HTERT RPE-1 (cell line): ENCODE results near the gene TRAK2.
"Not testable (repeated sequence)": the region's sequence is repeated elsewhere in the genome, so short reads cannot be mapped to it uniquely, and the experiment has no call there.

Experiments
- in situ Hi-C: fragments of 300-500 bp; cut with MboI; formaldehyde crosslinking; loops from 4 replicates; pipeline ENCODE4 v1.14.3; 2020; ENCODE audit warnings: low sequenced_read_pairs

Gene TRAK2, protein sequence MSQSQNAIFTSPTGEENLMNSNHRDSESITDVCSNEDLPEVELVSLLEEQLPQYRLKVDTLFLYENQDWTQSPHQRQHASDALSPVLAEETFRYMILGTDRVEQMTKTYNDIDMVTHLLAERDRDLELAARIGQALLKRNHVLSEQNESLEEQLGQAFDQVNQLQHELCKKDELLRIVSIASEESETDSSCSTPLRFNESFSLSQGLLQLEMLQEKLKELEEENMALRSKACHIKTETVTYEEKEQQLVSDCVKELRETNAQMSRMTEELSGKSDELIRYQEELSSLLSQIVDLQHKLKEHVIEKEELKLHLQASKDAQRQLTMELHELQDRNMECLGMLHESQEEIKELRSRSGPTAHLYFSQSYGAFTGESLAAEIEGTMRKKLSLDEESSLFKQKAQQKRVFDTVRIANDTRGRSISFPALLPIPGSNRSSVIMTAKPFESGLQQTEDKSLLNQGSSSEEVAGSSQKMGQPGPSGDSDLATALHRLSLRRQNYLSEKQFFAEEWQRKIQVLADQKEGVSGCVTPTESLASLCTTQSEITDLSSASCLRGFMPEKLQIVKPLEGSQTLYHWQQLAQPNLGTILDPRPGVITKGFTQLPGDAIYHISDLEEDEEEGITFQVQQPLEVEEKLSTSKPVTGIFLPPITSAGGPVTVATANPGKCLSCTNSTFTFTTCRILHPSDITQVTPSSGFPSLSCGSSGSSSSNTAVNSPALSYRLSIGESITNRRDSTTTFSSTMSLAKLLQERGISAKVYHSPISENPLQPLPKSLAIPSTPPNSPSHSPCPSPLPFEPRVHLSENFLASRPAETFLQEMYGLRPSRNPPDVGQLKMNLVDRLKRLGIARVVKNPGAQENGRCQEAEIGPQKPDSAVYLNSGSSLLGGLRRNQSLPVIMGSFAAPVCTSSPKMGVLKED

DNA sequence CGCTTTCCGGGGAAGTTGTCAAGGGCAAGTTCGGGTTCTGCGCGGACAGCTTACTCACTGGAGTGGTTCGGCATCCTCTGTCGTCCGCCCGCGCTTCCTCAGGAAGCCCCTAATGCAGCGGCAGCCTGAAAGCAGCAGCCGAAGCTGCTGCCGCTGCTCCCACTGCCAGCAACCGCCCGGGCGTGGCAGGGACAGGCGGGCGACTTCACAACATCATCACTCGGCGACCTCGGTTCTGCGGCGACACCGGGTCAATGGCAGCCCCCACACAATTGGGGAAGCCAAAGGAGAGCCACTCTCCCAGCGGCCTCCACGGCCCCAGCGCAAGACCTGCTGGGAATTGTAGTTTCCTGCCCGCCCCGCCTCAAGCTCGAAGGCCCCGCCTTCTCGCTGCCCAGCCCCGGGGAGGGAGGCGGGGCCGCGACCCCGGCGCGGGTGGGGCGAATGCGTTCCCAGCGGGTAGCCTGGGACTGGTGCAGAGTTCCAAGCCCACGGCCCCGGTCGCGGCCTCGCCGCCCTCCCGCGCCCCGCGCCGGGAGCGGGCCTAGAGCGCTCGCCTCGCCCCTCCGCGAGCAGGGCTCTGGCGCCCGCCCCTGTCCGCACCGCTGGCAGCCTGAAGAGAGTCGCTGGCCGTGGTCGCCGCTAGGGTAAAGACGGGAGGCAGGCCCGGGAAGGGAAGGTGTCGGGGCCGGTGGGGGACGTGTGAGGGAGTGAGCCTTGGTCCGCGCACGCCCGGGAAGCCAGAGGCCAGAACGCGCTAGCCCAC, at the start of gene TRAK2, which contains the start of gene STRADB:
Gene TRAK2 (minus strand): TSS at position 167 of the 766 bp plus-strand sequence. CDS start 30,951 bp downstream, outside the sequence.
Gene STRADB (plus strand): TSS at position 449 of the 766 bp plus-strand sequence. CDS start 3,101 bp downstream, outside the sequence.
- in situ Hi-C loops: no loop called here

DNA sequence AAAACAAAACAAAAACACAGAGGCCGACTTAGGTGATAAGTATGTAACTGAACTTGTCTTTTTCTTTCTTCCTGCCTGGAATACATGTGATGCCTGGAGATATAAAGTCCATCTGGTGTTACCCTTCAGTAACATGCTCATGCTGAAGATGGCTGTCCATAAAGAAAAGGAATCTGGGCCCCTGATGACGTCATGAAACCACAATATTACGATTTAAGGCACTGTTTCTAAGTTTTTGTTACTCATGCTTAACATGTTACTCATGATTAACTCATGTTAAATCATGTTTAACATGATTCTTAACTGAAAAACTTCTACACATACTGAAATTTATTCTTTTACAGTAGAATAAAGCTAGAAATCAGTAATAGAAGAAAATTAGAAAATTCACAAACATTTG, 49.3 kb upstream of the TRAK2 start:
- in situ Hi-C loops: no loop called here

DNA sequence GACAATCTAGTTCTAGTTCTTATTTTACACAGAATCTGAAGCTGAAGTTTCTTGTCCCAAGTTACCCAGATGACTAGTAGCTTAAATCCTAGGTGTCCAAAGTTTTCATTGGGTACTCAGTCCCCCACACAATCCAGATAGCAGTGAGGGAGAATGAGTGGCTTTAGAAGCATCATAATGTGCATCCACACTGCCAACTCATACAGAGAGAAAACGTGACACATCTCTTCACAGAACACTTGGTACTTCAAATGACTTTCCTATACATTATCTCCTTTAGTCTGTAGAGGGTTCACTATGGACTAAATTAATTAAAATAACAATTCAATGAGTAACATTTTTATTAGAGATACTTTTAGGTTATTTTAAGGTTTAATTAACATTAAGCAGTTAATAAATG, 45.5 kb upstream of the TRAK2 start:
- in situ Hi-C loops: no loop called here

DNA sequence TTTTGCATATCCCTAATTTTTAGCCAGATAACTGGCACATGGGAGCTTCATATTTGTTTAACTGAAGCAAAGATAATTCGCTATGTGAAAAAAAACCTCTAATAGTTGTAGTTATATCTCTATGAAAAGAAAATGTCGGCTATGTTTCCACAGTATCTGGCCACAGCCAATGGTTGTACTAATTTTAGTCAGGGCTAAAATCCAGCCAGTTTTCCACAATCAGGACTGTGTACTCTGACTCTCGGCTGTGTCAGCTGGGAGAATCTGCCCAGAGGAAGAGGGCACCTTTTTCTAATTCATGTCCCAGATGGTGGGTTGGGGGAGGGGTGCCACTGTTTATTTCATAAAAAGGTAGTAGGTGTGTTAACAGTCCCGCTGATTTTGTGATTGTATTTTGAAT, 39.0 kb upstream of the TRAK2 start:
- in situ Hi-C loops: no loop called here

DNA sequence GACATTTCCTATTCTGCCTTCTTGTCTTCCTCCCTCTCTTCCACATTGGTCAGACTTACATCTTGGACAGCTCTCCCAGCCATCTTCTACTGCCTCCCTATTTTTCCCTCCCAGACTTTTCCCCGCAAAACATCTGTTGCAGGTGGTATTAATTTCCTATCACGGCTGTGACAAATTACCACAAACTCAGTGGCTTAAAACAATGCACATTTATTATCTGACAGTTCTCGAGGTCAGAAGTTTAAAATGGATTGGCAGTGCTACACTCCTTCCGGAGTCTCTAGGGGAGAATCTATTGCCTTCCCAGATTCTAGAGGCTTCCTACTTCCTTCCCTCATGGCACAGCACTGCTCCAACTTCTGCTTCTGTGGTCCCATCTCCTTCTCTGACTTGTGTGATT, 33.5 kb upstream of the TRAK2 start:
- in situ Hi-C loops: no loop called here

DNA sequence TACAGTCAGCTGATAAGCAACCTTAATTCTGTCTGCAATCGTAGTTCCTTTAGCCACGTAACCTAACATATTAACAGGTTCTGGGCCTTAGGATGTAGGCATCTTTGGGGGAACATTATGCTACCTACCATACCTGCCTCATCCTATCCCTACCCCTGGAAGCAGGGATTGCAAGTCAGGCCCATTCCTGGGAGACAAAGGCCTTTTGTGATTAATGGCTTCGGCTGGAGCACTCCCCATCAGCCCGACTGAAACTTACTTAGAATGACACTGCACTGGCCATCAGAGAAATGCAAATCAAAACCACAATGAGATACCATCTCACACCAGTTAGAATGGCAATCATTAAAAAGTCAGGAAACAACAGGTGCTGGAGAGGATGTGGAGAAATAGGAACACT, 32.5 kb upstream of the TRAK2 start:
- in situ Hi-C loops: not testable (repeated sequence)

DNA sequence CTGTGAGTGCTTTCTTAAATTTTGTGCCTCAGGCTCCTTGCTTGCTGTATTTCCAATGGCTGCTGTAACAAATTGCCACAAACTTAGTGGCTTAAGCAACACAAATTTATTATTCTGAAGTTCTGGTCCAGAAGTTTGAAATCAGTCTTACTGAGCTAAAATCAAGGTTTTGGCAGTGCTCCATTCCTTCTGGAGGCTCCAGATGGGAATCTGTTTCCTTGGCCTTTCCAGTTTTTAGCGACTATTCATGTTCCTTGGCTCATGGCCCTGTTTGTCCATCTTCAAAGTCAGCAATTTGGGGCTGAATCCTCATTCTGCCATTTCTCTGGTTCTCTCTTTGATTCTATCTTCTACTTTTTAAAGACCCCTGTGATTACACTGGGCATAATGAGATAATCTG, 32.1 kb upstream of the TRAK2 start:
- in situ Hi-C loops: no loop called here

DNA sequence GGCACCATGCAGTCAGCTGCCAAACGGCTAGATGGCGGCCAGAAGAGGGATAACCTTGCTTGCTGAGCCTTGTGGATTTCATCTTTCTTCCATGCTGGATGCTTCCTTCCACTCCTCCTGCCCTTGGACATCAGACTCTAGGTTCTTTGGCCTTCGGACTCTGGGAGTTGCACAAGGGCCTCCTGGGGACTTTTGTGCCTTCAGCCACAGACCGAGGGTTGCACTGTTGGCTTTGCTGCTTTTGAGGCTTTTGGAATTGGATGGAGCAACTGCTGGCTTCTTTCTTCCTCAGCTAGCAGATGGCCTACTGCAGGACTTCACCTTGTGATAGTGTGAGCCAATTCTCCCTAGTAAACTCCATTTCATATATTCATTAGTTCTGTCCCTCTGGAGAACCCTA, 31.3 kb upstream of the TRAK2 start:
- in situ Hi-C loops: no loop called here

DNA sequence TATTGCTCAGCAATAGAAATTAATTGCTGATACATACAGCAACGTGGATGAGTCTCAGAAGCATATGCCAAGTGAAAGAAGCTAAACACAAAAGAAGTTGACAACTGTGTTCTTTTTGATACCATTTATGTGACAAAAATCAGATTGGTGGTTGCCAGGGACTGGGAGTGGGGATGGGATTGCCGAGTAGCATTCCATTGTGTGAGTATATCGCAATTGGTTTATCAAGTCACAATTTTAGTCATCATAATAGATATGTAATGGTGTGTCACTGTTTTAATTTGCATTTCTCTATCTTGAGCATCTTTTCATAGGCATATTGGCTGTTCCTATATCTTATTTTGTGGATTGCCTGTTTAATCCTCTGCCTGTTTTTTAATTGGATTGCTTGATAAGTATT, 21.2 kb upstream of the TRAK2 start:
- in situ Hi-C loops: no loop called here

DNA sequence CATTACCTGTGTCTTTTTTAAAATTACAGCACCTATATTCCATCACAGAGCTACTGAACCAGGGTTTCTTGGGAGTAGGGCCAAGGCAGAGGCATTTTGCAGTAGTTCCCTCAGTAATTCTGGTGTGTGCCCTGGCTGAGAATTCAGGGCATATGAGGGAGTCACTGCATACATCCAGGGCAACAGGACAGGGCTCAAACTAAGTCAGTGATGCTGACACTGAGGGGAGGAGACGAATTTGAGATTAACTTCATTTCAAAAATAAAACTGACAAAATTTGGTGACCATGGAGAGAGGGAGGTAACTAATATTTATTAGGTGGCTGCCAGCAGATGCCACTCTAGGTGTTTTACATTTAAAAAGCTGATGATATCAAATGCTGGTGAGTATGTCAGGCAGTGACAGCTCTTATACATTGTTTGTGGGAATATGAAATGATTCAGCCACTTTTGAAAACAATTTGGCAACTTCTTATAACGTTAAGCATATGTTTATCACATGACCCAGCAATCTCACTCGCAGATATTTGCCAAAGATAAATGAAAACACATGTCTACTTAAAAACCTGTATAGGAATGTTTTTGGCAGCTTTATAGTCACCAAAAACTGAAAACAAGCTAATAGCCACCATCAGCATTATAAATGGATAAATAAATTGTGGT, 20.6 kb upstream of the TRAK2 start:
- in situ Hi-C loops: no loop called here

DNA sequence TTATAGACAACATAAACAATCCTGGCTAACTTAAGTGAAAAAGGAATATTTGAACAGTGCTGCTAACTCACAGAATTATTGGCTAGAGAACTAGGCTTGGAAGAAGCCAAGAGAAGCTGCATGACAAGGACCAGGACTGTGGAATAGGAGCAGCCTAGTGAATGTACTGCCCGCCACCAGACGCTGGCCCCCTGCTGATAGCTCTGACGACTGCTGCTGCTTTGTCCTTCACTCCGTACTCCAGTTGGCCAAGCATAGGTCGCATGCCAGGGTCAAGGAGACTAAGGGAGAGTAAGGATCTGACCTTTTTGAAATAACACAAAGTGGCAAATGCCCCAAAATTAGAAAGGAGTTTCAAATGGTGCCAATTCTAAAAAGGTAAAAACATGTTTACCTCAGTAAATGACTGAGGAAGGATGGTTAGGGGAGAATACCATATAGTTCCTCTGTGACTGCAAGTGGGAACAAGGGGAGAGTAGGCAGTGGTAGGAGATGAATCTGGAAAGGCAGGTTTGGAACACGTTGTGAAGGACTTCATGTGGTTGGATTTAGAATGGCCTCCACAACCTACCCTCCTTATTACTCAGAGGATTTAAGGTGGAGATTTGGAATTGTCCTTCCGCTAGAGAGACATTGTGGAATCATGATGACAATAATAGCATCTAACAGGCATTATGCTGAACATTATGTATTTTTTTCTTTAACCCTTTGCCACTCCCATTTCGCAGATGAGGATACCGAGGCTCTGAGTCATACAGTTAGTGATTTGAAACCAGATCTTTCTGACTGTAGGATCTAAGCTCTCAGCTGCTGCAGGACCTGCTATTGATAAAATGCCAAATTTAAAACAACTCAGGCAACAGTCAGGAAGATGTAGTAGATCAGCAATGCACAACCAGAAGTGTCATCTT, 19.8 kb upstream of the TRAK2 start:
- in situ Hi-C loops: no loop called here

DNA sequence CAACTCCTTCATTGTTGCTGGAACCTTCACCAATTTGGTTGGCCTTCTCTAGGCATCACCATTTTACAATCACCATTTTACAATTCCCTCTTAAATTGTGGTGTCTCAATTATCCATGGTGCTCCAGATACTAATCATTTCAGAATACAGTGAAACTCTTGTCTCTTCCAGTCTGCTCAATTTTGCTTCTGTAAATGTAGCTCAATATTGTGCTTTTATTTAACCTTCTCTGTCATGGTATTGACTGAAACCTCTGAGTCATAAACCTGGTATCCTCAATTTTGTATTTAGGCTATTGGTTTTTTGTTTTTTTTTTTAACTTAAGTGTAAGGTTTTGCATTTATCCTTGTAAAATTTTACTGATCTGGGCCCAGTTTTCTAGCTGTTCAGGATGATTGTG, 16.4 kb upstream of the TRAK2 start:
- in situ Hi-C loops: no loop called here

DNA sequence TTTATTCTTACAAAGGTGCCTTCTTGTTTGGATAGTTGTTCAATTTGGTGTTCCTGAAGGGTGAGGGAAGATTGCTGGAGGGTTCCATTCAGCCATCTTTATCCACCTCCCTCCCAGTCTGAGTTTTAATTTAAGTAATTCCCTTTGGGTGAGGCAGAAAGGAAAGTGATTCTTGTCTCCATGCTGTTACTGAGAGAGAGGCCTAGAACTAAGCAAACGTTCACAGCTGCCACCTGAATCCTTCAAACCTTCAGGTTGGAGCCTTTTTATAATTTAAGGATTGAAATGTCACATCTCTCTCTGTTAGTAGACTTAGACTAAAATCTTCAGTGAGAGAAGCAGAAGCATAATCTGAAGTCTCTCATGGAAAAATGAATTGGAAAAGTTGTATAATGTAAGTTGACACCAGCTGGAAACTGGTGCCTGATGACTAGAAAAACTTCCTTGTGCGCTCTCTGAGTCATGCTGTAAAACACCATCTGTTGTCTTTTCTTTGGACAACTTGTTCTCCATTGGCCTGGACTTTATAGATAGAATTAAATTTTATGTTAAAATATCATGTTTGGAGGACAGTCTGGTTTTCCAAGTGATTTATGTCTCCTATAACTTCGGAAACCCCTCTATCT, 14.9 kb upstream of the TRAK2 start:
- in situ Hi-C loops: no loop called here

DNA sequence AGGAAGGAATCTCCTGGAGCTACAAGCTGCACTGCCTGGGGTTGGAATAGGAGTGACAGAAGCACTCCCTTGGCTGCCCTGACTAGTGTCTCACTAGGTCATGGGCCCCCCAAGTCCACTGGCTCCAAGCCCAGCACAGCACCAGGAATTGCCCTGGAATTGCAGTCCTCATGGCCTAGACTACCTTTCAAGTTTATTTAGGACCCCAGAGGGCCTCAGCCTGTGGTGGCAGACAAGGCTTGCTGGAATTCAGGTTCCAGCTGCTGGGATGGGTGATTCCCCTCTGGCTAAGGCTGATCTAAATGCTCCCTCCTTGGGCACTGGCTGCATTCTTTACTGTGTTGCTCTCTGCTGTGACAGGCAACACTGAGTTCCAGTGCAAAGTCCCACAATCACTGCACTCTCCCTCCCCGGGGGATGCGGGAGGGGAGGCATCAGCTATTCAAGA, 14.3 kb upstream of the TRAK2 start:
- in situ Hi-C loops: no loop called here

DNA sequence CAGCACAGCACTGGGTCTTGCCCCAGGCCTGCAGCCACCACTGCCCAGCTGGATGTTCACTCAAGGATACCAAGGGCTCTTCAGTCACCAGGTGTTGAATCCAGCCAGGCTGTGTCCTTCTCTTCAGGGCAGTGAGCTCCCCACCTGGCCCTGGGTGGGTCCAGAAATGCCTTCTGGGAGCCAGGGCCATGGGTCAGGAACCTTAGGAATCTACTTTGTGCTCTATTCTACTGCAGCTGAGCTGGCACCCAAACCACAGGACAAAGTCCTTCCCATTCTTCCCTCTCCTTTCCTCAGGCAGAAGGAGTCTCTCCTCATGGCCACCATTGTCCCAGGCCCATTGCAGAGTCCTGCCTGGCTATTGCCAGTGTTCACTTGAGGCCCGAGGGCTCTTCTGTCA, 13.3 kb upstream of the TRAK2 start:
- in situ Hi-C loops: no loop called here

DNA sequence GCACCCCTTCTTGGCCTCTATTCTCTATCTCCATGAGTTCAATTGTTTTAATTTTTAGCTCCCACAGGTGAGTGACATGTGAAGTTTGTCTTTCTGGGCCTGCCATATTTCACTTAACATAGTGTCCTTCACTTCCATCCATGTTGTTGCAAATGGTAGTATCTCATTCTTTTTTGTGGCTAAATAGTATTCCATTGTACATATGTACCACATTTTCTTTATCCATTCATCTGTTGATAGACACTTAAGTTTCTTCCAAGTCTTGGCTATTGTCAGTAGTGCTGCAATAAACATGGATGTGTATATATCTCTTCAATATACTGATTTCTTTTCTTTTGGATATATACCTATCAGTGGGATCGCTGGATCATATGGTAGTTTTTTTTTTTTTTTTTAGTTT, 9.3 kb upstream of the TRAK2 start:
- in situ Hi-C loops: no loop called here

DNA sequence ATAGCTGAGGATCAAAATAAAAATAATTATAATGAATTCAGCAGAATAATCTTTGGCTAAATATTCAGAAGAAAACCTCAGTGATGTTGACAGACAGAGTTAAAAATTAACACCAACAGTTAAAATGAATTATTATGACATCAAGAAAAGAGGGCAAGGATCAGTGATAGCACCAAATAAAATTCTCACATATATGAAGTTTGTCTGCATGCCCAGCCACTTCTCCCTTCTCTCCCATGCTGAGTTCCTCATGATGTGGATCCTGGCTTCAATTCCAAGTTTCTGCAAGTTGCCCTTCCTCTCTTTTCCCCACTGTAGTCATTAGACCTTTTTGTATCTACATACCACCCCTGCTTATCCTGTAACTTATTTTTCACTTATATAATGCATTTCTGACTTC, 7.1 kb upstream of the TRAK2 start:
- in situ Hi-C loops: no loop called here

DNA sequence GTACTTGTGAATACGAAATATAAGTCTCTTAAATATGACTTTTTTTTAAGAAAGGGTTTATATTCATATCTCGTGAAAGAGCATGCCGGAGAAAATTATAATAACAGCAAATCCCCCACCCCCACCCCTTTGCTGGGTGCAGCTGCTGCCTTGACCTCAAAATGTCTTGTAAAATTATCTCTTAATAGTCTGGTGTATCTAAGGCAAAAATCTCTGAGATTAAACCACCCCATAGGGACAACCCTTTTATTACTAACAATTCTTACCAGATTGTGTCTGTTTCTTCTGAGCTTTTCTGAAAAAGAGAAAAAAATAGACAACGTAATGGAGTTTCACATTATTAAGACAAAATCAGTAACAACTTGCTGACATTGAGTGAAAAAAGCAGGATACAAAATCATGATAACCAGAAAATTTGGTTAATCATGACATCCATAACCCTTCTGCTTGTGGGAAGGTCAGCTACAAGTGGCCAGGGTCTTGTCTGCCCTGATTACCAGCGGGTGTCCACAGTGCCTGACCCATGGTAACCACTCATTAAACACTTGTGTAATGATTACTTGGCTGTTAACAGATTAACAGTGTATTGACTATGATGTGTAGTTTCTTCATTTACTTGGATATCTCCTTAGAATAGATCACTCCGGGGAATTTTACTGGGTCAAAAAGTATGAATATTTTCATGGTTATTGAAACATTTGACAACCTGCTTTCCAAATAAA, 1.8 kb upstream of the TRAK2 start:
- in situ Hi-C loops: no loop called here
